GM12878 (cell line): ENCODE results near the gene LSM14B. TPM values are rescaled to one million over a fixed set of nuclear protein-coding genes. Genes with fewer than 3 reads are reported as not detected.

Source experiments
- ATAC-seq: fragments of 200-7000 bp; cut with Tn5 transposase; 3 replicates; pipeline ENCODE4 v1.9.1; 2020; ENCODE audit warnings: mild to moderate bottlenecking, moderate library complexity
- BruUV-seq: library from RNA; stranded (reverse); fragments of 400-500 nt; replicated peaks from 2 replicates; lab custom pipeline; 2021; lab: Mats Ljungman, UMichigan
- CTCF ChIA-PET: fragments of 300-600 bp; sonication (Branson Sonifier 250); formaldehyde crosslinking; extraction: SDS; loops from one replicate; lab custom pipeline; 2021; ENCODE audit warnings: inconsistent platforms; lab: Yijun Ruan, JAX
- POLR2A ChIA-PET: fragments of 350-600 bp; formaldehyde crosslinking; extraction: SDS; loops from one replicate; lab custom pipeline; 2021; ENCODE audit warnings: inconsistent platforms; lab: Charles Lee
- RAD21 ChIA-PET: fragments of 300-600 bp; sonication (Branson Sonifier 250); formaldehyde crosslinking; loops from one replicate; lab custom pipeline; 2023; ENCODE audit warnings: antibody characterized with exemption; ENCODE audit not compliant: unreplicated experiment; lab: Charles Lee
- SMC1A ChIA-PET: fragments of 300-600 bp; sonication (Branson Sonifier 250); formaldehyde crosslinking; loops from one replicate; lab custom pipeline; 2023; ENCODE audit not compliant: unreplicated experiment, uncharacterized antibody; lab: Charles Lee
- DNase-seq: peaks from one replicate; pipeline ENCODE4 v3.0.0-alpha.2; 2011; ENCODE audit warnings: low read depth, low spot score
- FAIRE-seq: peaks from 3 replicates; lab custom pipeline; 2011; peaks lifted over from hg19 to GRCh38; lab: Jason Lieb, UNC
- H2AFZ ChIP-seq: 2 replicates; pipeline ENCODE4 v1.6.0; 2011; ENCODE audit warnings: low read depth, low read length, control low read depth; ENCODE audit not compliant: control insufficient read depth
- H3K27ac ChIP-seq: 2 replicates; pipeline ENCODE4 v1.5.1; 2011; ENCODE audit warnings: control low read depth; ENCODE audit not compliant: control insufficient read depth, insufficient read depth
- H3K27me3 ChIP-seq, 2 experiments: replicated peaks in 1 of 2; 2 replicates each; pipeline versions ENCODE4 v1.6.0 to v1.6.1; 2011; ENCODE audit warnings: low read length in 1 of 2; ENCODE audit not compliant: control insufficient read depth in 2 of 2, insufficient read depth in 2 of 2
- H3K36me3 ChIP-seq, 2 experiments: 2 replicates each; pipeline ENCODE4 v1.5.1; 2011; ENCODE audit warnings: low read length in 1 of 2; ENCODE audit not compliant: control insufficient read depth in 2 of 2, insufficient read depth in 2 of 2
- H3K4me1 ChIP-seq: 2 replicates; pipeline ENCODE4 v1.6.1; 2011; ENCODE audit warnings: mild to moderate bottlenecking, low read length, moderate library complexity, mixed read lengths; ENCODE audit not compliant: control insufficient read depth, insufficient read depth
- H3K4me2 ChIP-seq: 2 replicates; pipeline ENCODE4 v1.6.0; 2011; ENCODE audit warnings: control low read depth; ENCODE audit not compliant: control insufficient read depth, insufficient read depth
- H3K4me3 ChIP-seq: fragments of 200-600 bp; sonication (generic); 2 replicates; pipeline ENCODE4 v1.5.1; 2016
- H3K79me2 ChIP-seq: 2 replicates; pipeline ENCODE4 v1.6.0; 2011; ENCODE audit warnings: low read length; ENCODE audit not compliant: control insufficient read depth, insufficient read depth
- H3K9ac ChIP-seq: 2 replicates; pipeline ENCODE4 v1.8.0; 2011; ENCODE audit warnings: low read length, control low read depth, mixed read lengths; ENCODE audit not compliant: control insufficient read depth, insufficient read depth
- H3K9me3 ChIP-seq: replicated peaks from 3 replicates; pipeline ENCODE4 v1.5.1; 2011; ENCODE audit warnings: mild to moderate bottlenecking, low read length; ENCODE audit not compliant: control insufficient read depth, insufficient read depth
- H4K20me1 ChIP-seq: 2 replicates; pipeline ENCODE4 v1.6.0; 2011; ENCODE audit not compliant: control insufficient read depth, insufficient read depth
- CHD1 ChIP-seq: IDR thresholded peaks from 2 replicates; pipeline ENCODE4 v1.6.1; 2012; ENCODE audit warnings: low read depth, low read length, improper control_type of control experiment
- CREM ChIP-seq: IDR thresholded peaks from 2 replicates; pipeline ENCODE4 v1.6.1; 2014; ENCODE audit warnings: antibody characterized with exemption, low read depth
- MYB ChIP-seq: fragments of 150-350 bp; IDR thresholded peaks from 2 replicates; pipeline ENCODE4 v1.6.1; 2014; ENCODE audit warnings: mild to moderate bottlenecking, low read depth, low read length, borderline replicate concordance
- NFIC ChIP-seq: IDR thresholded peaks from 2 replicates; pipeline ENCODE4 v1.6.1; 2012; ENCODE audit warnings: low read depth, mild to moderate bottlenecking, inconsistent platforms, low read length, moderate library complexity
- NR2F1 ChIP-seq: fragments of 450-650 bp; conservative IDR thresholded peaks from 2 replicates; pipeline ENCODE4 v1.6.1; 2017; ENCODE audit warnings: mild to moderate bottlenecking
- RAD21 ChIP-seq: IDR thresholded peaks from 2 replicates; pipeline ENCODE4 v1.6.1; 2011; ENCODE audit warnings: mild to moderate bottlenecking, low read depth, low read length, moderate library complexity; ENCODE audit not compliant: insufficient read depth
- WGBS: methylation state at CpG from one replicate; pipeline ENCODE4 v1.1.6; 2016; ENCODE audit warnings: low lambda C conversion rate; ENCODE audit not compliant: insufficient replicate concordance, insufficient coverage; ENCODE audit errors: missing lambda C conversion rate; 5-methylcytosine and 5-hydroxymethylcytosine counted together
- in situ Hi-C: fragments of 300-500 bp; cut with MboI; formaldehyde crosslinking; loops from 9 replicates; pipeline ENCODE4 v1.14.3; 2018; ENCODE audit warnings: mixed read lengths
- intact Hi-C: fragments of 100-400 bp; cut with micrococcal nuclease; formaldehyde crosslinking; loops from one replicate; pipeline ENCODE4 v1.14.2; 2022; ENCODE audit not compliant: unreplicated experiment
- polyA plus RNA-seq, 11 experiments: library from polyadenylated mRNA; depleted of rRNA in 4 of 11; unstranded in 6 of 11; stranded (reverse) in 5 of 11; fragments of >200 nt; fragmentation: Nextera tagmentation in 4 of 11; fragmentation: Illumina TruSeq in 1 of 11; extraction: Ambion mirVana in 4 of 11; extraction: Trizol in 1 of 11; gene quantifications; 1 replicate in 1 of 11; 2 replicates in 10 of 11; pipeline versions ENCODE4 v1.2.1 to v1.2.3, GENCODE V29; 2011 to 2016; ENCODE audit warnings: inconsistent platforms in 2 of 11, missing spikeins in 2 of 11, low read depth in 1 of 11
- total RNA-seq, 4 experiments: library from RNA; depleted of rRNA in 3 of 4; stranded (reverse); fragments of >200 nt in 3 of 4; fragmentation: Illumina TruSeq in 1 of 4; extraction: Trizol in 1 of 4; gene quantifications; 2 replicates each; pipeline versions ENCODE4 v1.2.1 to v1.2.3, GENCODE V29; 2013 to 2021
- TF ChIP-seq, protein P1 (sequence below): IDR thresholded peaks from 2 replicates; pipeline ENCODE4 v1.6.1; 2012; ENCODE audit warnings: low read length, inconsistent platforms

The LSM14B gene
- total and polyA plus RNA-seq, 10 of the 15 experiments (the other 5 are each of a cell fraction or from before 2014, with no cell fraction given) = 0.56 to 34.3 (median 15.6) TPM

DNA sequence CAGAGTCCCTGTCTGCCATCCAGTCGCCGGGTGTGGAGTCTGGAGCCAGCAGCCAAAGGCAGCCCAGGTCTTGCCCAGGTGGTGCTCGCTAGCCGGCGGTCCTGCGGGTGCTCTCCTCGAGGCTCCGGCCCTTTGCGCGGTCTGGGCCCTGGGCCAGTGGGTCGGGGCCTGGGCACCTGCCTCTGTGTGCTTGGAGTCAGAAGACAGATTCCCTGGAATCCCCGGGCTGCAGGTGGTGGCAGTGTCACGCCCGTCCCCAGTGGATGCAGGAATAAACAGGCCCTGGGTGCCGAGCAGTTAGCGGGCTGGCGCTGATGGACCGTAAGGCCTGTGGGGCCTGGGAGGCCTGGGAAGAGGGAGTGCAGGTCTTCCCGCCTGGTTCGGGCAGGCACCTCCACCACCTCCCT is 26.6 kb downstream of the LSM14B start:
- no peaks in the 10 kb centered on the region; the same call in 2 of the 3 replicates for H3K9me3 ChIP-seq
- no TSS peak for BruUV-seq
- no peak overlapping the region for H3K4me3 ChIP-seq
- H4K20me1 ChIP-seq = no peaks in the 10 kb centered on the region; the same call in 1 of the 2 replicates
- ATAC-seq = no peak
- in situ Hi-C loops (no loop called here), intact Hi-C loops (no loop called here)
- no peak for FAIRE-seq
- no peak for DNase-seq
- ChIA-PET SMC1A (no interaction called here), POLR2A (no interaction called here), CTCF (no interaction called here), RAD21 (no interaction called here)
- peaks cover 42% of the 10 kb centered on the region for H3K79me2 ChIP-seq
- peaks cover 2 to 6% of the 10 kb centered on the region in 2 experiments; a peak in 3 of 4 replicates for H3K36me3 ChIP-seq
- no peaks in the 10 kb centered on the region for H3K27me3 ChIP-seq
- no peak overlapping the region for H3K4me2 ChIP-seq
- peaks cover 4% of the 10 kb centered on the region; the same call in 1 of the 2 replicates for H3K4me1 ChIP-seq
- no peak for TF ChIP-seq RAD21
- TF ChIP-seq MYB = no peak
- TF ChIP-seq, protein P1, sequence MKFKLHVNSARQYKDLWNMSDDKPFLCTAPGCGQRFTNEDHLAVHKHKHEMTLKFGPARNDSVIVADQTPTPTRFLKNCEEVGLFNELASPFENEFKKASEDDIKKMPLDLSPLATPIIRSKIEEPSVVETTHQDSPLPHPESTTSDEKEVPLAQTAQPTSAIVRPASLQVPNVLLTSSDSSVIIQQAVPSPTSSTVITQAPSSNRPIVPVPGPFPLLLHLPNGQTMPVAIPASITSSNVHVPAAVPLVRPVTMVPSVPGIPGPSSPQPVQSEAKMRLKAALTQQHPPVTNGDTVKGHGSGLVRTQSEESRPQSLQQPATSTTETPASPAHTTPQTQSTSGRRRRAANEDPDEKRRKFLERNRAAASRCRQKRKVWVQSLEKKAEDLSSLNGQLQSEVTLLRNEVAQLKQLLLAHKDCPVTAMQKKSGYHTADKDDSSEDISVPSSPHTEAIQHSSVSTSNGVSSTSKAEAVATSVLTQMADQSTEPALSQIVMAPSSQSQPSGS = no peak
- no peak for TF ChIP-seq CHD1
- no peak for TF ChIP-seq CREM
- no peak for TF ChIP-seq NFIC
- TF ChIP-seq NR2F1 = no peak
- no peak overlapping the region for H3K27ac ChIP-seq
- WGBS = 94% methylated on average over 20 of the region's 20 CpGs
- no peak overlapping the region for H2AFZ ChIP-seq
- no peak overlapping the region for H3K9ac ChIP-seq
